GM12878 (cell line): ENCODE results near the gene NUDT3. TPM values are rescaled to one million over a fixed set of nuclear protein-coding genes. Genes with fewer than 3 reads are reported as not detected.

Experiments used
- BCL11A ChIP-seq: IDR thresholded peaks from 2 replicates; pipeline ENCODE4 v1.6.1; 2011; ENCODE audit warnings: low read depth, low read length
- CHD1 ChIP-seq: IDR thresholded peaks from 2 replicates; pipeline ENCODE4 v1.6.1; 2012; ENCODE audit warnings: low read depth, low read length, improper control_type of control experiment
- CHD2 ChIP-seq: IDR thresholded peaks from 2 replicates; pipeline ENCODE4 v1.6.1; 2011; ENCODE audit warnings: low read depth, low read length, improper control_type of control experiment, borderline replicate concordance
- EGR1 ChIP-seq, 2 experiments: IDR thresholded peaks; 1 replicate in 1 of 2; 2 replicates in 1 of 2; pipeline ENCODE4 v1.6.1; 2011 to 2012; ENCODE audit warnings: low read depth in 2 of 2, low read length in 2 of 2, borderline replicate concordance in 1 of 2, mild to moderate bottlenecking in 1 of 2, moderate library complexity in 1 of 2
- EP300 ChIP-seq, 2 experiments: fragments of 150-350 bp in 1 of 2; IDR thresholded peaks; 2 replicates each; pipeline ENCODE4 v1.6.1; 2011 to 2012; ENCODE audit warnings: low read depth in 2 of 2, low read length in 2 of 2, borderline replicate concordance in 1 of 2, improper control_type of control experiment in 1 of 2, inconsistent platforms in 1 of 2; ENCODE audit not compliant: control insufficient read depth in 1 of 2
- HDGF ChIP-seq: fragments of 450-650 bp; IDR thresholded peaks from 2 replicates; pipeline ENCODE4 v1.6.1; 2016; ENCODE audit warnings: antibody characterized with exemption
- POU2F2 ChIP-seq: IDR thresholded peaks from 3 replicates; pipeline ENCODE4 v1.6.1; 2011; ENCODE audit warnings: low read depth, mild to moderate bottlenecking, low read length, borderline replicate concordance
- SRF ChIP-seq, 2 experiments: IDR thresholded peaks; 2 replicates each; pipeline ENCODE4 v1.6.1; 2011; ENCODE audit warnings: low read depth in 2 of 2, low read length in 2 of 2, mild to moderate bottlenecking in 1 of 2, moderate library complexity in 1 of 2
- TARDBP ChIP-seq: IDR thresholded peaks from 2 replicates; pipeline ENCODE4 v1.6.1; 2016; ENCODE audit warnings: borderline replicate concordance
- ZBED1 ChIP-seq: IDR thresholded peaks from 2 replicates; pipeline ENCODE4 v1.6.1; 2016; ENCODE audit warnings: borderline replicate concordance
- ZNF207 ChIP-seq: fragments of 450-650 bp; IDR thresholded peaks from 2 replicates; pipeline ENCODE4 v1.6.1; 2014; ENCODE audit warnings: antibody characterized with exemption, mild to moderate bottlenecking, borderline replicate concordance
- polyA plus RNA-seq, 11 experiments: library from polyadenylated mRNA; depleted of rRNA in 4 of 11; unstranded in 6 of 11; stranded (reverse) in 5 of 11; fragments of >200 nt; fragmentation: Nextera tagmentation in 4 of 11; fragmentation: Illumina TruSeq in 1 of 11; extraction: Ambion mirVana in 4 of 11; extraction: Trizol in 1 of 11; gene quantifications; 1 replicate in 1 of 11; 2 replicates in 10 of 11; pipeline versions ENCODE4 v1.2.1 to v1.2.3, GENCODE V29; 2011 to 2016; ENCODE audit warnings: inconsistent platforms in 2 of 11, missing spikeins in 2 of 11, low read depth in 1 of 11
- total RNA-seq, 4 experiments: library from RNA; depleted of rRNA in 3 of 4; stranded (reverse); fragments of >200 nt in 3 of 4; fragmentation: Illumina TruSeq in 1 of 4; extraction: Trizol in 1 of 4; gene quantifications; 2 replicates each; pipeline versions ENCODE4 v1.2.1 to v1.2.3, GENCODE V29; 2013 to 2021
- TF ChIP-seq, protein P1 (sequence below): IDR thresholded peaks from 2 replicates; pipeline ENCODE4 v1.6.1; 2011; ENCODE audit warnings: borderline replicate concordance, low read depth, mild to moderate bottlenecking, moderate library complexity, low read length; ENCODE audit not compliant: insufficient read depth, poor library complexity, severe bottlenecking
- TF ChIP-seq, protein P2 (sequence below): fragments of 450-650 bp; IDR thresholded peaks from 2 replicates; pipeline ENCODE4 v1.6.1; 2014; ENCODE audit warnings: mild to moderate bottlenecking
- TF ChIP-seq, protein P3 (sequence below): fragments of 150-350 bp; IDR thresholded peaks from 2 replicates; pipeline ENCODE4 v1.6.1; 2016; ENCODE audit warnings: low read depth, low read length

NUDT3 gene
- total and polyA plus RNA-seq, 10 of the 15 experiments (the other 5 are each of a cell fraction or from before 2014, with no cell fraction given), result 2.4 to 32.3 (median 25.5) TPM

DNA sequence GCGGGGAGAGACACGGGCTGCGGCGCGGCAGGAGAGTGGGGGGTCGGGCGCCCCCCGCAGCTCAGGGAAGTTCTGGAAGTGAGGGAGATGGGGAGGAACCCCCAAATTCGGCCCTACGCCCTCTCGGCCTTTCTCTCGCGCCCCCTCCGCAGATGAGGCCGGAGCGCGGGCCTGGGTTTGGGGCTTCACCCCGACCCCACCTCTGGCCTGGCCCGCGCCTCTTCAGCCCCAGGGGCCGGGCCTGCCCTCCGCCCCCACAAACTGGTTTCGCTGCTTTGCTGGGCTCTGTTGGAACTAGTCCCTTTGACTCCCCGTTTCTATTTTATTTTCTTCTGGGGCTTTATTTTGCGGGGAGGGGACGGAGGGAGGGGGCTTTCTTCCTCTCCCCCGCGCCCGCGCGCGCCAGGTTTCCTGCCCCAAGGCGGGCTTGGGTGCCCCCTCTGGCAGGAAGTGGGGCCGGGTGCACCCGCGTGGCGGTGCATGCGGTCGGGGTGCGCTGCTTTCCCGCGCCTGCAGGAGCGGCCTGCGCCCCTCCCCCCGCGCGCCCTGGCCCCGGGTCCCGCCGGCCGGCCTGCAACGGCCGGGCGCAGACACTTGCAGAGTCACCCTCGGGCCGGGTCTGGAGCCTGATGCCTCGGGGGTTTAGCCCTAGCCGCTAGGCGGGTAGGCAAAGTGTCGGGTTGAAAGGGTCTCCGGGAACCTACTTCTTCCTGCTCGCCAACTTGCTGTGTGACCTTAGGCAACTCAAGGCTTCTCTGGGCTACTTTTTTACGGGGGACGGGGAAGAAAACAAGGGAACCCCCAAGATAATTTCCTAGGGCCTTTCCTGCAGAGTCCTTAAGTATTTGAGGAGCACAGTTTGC is 154.5 kb downstream of the NUDT3 start (continued):
- TF ChIP-seq, protein P1, sequence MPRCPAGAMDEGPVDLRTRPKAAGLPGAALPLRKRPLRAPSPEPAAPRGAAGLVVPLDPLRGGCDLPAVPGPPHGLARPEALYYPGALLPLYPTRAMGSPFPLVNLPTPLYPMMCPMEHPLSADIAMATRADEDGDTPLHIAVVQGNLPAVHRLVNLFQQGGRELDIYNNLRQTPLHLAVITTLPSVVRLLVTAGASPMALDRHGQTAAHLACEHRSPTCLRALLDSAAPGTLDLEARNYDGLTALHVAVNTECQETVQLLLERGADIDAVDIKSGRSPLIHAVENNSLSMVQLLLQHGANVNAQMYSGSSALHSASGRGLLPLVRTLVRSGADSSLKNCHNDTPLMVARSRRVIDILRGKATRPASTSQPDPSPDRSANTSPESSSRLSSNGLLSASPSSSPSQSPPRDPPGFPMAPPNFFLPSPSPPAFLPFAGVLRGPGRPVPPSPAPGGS, result peak; percentile 54
- TF ChIP-seq HDGF (no peak), EGR1 (IDR thresholded peaks at IDR 0.05; ENCODE audit: borderline replicate concordance in 1 of 2, low read depth in 2 of 2, low read length in 2 of 2) (peak in 1 of 2 experiments; percentile 57; a peak in 1 of 3 replicates), ZNF207 (peak; percentile 21; the same call in 1 of the 2 replicates), ZBED1 (no peak), CHD1 (peak; percentile 65; the same call in 1 of the 2 replicates), CHD2 (peak; percentile 29; the same call in 1 of the 2 replicates), TARDBP (no peak), BCL11A (0 out of 2 replicates have a peak, but pooled peaks have one; percentile 30), EP300 (IDR thresholded peaks at IDR 0.05; ENCODE audit: borderline replicate concordance in 1 of 2, control insufficient read depth in 1 of 2, low read depth in 2 of 2, low read length in 2 of 2) (no peak), SRF (IDR thresholded peaks at IDR 0.05; ENCODE audit: low read depth in 2 of 2, low read length in 2 of 2) (no peak), POU2F2 (no peak)
- TF ChIP-seq, protein P2, sequence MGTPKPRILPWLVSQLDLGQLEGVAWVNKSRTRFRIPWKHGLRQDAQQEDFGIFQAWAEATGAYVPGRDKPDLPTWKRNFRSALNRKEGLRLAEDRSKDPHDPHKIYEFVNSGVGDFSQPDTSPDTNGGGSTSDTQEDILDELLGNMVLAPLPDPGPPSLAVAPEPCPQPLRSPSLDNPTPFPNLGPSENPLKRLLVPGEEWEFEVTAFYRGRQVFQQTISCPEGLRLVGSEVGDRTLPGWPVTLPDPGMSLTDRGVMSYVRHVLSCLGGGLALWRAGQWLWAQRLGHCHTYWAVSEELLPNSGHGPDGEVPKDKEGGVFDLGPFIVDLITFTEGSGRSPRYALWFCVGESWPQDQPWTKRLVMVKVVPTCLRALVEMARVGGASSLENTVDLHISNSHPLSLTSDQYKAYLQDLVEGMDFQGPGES, result no peak
- TF ChIP-seq, protein P3, sequence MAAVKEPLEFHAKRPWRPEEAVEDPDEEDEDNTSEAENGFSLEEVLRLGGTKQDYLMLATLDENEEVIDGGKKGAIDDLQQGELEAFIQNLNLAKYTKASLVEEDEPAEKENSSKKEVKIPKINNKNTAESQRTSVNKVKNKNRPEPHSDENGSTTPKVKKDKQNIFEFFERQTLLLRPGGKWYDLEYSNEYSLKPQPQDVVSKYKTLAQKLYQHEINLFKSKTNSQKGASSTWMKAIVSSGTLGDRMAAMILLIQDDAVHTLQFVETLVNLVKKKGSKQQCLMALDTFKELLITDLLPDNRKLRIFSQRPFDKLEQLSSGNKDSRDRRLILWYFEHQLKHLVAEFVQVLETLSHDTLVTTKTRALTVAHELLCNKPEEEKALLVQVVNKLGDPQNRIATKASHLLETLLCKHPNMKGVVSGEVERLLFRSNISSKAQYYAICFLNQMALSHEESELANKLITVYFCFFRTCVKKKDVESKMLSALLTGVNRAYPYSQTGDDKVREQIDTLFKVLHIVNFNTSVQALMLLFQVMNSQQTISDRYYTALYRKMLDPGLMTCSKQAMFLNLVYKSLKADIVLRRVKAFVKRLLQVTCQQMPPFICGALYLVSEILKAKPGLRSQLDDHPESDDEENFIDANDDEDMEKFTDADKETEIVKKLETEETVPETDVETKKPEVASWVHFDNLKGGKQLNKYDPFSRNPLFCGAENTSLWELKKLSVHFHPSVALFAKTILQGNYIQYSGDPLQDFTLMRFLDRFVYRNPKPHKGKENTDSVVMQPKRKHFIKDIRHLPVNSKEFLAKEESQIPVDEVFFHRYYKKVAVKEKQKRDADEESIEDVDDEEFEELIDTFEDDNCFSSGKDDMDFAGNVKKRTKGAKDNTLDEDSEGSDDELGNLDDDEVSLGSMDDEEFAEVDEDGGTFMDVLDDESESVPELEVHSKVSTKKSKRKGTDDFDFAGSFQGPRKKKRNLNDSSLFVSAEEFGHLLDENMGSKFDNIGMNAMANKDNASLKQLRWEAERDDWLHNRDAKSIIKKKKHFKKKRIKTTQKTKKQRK, result no peak
- TF ChIP-seq, all 136 proteins: peak for 36
